Mesothelial cell of epicardium (in vitro differentiated cells): ENCODE measurements around the gene FOXD4L5. TPM values are rescaled to one million over a fixed set of nuclear protein-coding genes. Genes with fewer than 3 reads are reported as not detected.
"Not testable (repeated sequence)": the region's sequence is repeated elsewhere in the genome, so short reads cannot be mapped to it uniquely, and the experiment has no call there.

Experiments
- DNase-seq, 2 experiments: peaks; one replicate each; pipeline ENCODE4 v3.0.0; 2021; ENCODE audit warnings: low spot score in 2 of 2; ENCODE audit not compliant: unreplicated experiment in 2 of 2
- H3K27ac Mint-ChIP-seq: 2 replicates; pipeline ENCODE4 v1.8.0; 2021; ENCODE audit warnings: mixed read lengths
- H3K27me3 Mint-ChIP-seq: 2 replicates; pipeline ENCODE4 v1.8.0; 2021; ENCODE audit warnings: low read depth, mixed read lengths
- H3K36me3 Mint-ChIP-seq: 2 replicates; pipeline ENCODE4 v1.8.0; 2021; ENCODE audit warnings: mixed read lengths
- H3K4me1 Mint-ChIP-seq: 2 replicates; pipeline ENCODE4 v1.8.0; 2021; ENCODE audit warnings: mixed read lengths
- H3K4me3 Mint-ChIP-seq: 2 replicates; pipeline ENCODE4 v1.8.0; 2021; ENCODE audit warnings: mild to moderate bottlenecking, moderate library complexity, mixed read lengths
- H3K9me3 Mint-ChIP-seq: 2 replicates; pipeline ENCODE4 v1.8.0; 2021; ENCODE audit warnings: mixed read lengths
- total RNA-seq: library from RNA; stranded (reverse); gene quantifications from 3 replicates; pipeline ENCODE4 v1.2.1, GENCODE V29; 2021

The FOXD4L5 gene
- total RNA-seq = 0.16 to 0.29 TPM (median 0.22 TPM) in 3 replicates

- not testable (repeated sequence) for H3K27me3 Mint-ChIP-seq, H3K4me3 Mint-ChIP-seq, H3K36me3 Mint-ChIP-seq, H3K9me3 Mint-ChIP-seq, DNase-seq, H3K4me1 Mint-ChIP-seq, H3K27ac Mint-ChIP-seq
Observed at GRCh38 chr9:65285109-65285508, at the start of gene FOXD4L5. TSS of gene FOXD4L5 (minus strand) at chr9:65285209. CDS start at chr9:65284377, 832 bp downstream.

GRCh38 chr9:65283943-65284342 lies 1.1 kb downstream of the FOXD4L5 start:
- not testable (repeated sequence) for H3K4me1 Mint-ChIP-seq, DNase-seq, H3K9me3 Mint-ChIP-seq, H3K4me3 Mint-ChIP-seq, H3K27ac Mint-ChIP-seq, H3K27me3 Mint-ChIP-seq, H3K36me3 Mint-ChIP-seq

GRCh38 chr9:65282976-65283375 lies 2.0 kb downstream of the FOXD4L5 start:
- not testable (repeated sequence) for H3K4me1 Mint-ChIP-seq, H3K9me3 Mint-ChIP-seq, H3K27ac Mint-ChIP-seq, H3K4me3 Mint-ChIP-seq, H3K27me3 Mint-ChIP-seq, DNase-seq, H3K36me3 Mint-ChIP-seq
